Mesenchymal stem cell (in vitro differentiated cells and primary cell): ENCODE results near the gene INPP5A.
A peak's percentile ranks its signal among the peaks of the same experiment; 100 is the strongest.

Source experiments
- DNase-seq: peaks from one replicate; pipeline ENCODE4 v3.0.0-alpha.2; 2013
- H2AFZ ChIP-seq: one replicate; pipeline ENCODE4 v1.6.1; 2013; ENCODE audit warnings: low read depth, mild to moderate bottlenecking, control low read depth, inconsistent platforms, low read length, moderate library complexity
- H2AK5ac ChIP-seq: 2 replicates; pipeline ENCODE4 v1.6.1; 2013; ENCODE audit warnings: low read length, moderate library complexity, mild to moderate bottlenecking, inconsistent platforms; ENCODE audit not compliant: severe bottlenecking
- H2BK120ac ChIP-seq: one replicate; pipeline ENCODE4 v1.6.1; 2013; ENCODE audit warnings: low read depth, mild to moderate bottlenecking, inconsistent platforms, low read length, moderate library complexity
- H2BK12ac ChIP-seq, 2 experiments: one replicate each; pipeline ENCODE4 v1.6.1; 2013; ENCODE audit warnings: inconsistent platforms in 2 of 2, low read length in 2 of 2, mild to moderate bottlenecking in 2 of 2, moderate library complexity in 2 of 2, control low read depth in 1 of 2
- H2BK15ac ChIP-seq: one replicate; pipeline ENCODE4 v1.6.1; 2013; ENCODE audit warnings: mild to moderate bottlenecking, low read depth, inconsistent platforms; ENCODE audit not compliant: poor library complexity, severe bottlenecking
- H2BK5ac ChIP-seq: 2 replicates; pipeline ENCODE4 v1.6.1; 2013; ENCODE audit warnings: low read depth, mild to moderate bottlenecking, low read length, control low read depth, inconsistent platforms; ENCODE audit not compliant: poor library complexity, severe bottlenecking
- H3K14ac ChIP-seq, 2 experiments: one replicate each; pipeline ENCODE4 v1.6.1; 2013; ENCODE audit warnings: inconsistent platforms in 2 of 2, low read length in 2 of 2, control low read depth in 1 of 2, mild to moderate bottlenecking in 1 of 2, moderate library complexity in 1 of 2
- H3K18ac ChIP-seq, 2 experiments: one replicate each; pipeline ENCODE4 v1.6.1; 2013; ENCODE audit warnings: inconsistent platforms in 2 of 2, low read length in 2 of 2, control low read depth in 1 of 2, low read depth in 1 of 2, mild to moderate bottlenecking in 1 of 2
- H3K23ac ChIP-seq, 2 experiments: one replicate each; pipeline ENCODE4 v1.6.1; 2013; ENCODE audit warnings: inconsistent platforms in 2 of 2, low read length in 2 of 2, mild to moderate bottlenecking in 2 of 2, moderate library complexity in 2 of 2, control low read depth in 1 of 2
- H3K27ac ChIP-seq: 2 replicates; pipeline ENCODE4 v1.5.1; 2013; ENCODE audit warnings: mild to moderate bottlenecking, moderate library complexity, low read length, control low read depth, inconsistent platforms; ENCODE audit not compliant: poor library complexity, severe bottlenecking
- H3K27me3 ChIP-seq, 2 experiments: 2 replicates each; pipeline versions ENCODE4 v1.6.1 to v1.7.0; 2013; ENCODE audit warnings: low read length in 2 of 2, mild to moderate bottlenecking in 2 of 2, moderate library complexity in 2 of 2, control low read depth in 1 of 2, inconsistent platforms in 1 of 2; ENCODE audit not compliant: control insufficient read depth in 1 of 2, insufficient read depth in 1 of 2
- H3K36me3 ChIP-seq, 2 experiments: 2 replicates each; pipeline versions ENCODE4 v1.6.1 to v1.7.0; 2013; ENCODE audit warnings: low read length in 2 of 2, control low read depth in 1 of 2, inconsistent platforms in 1 of 2, low read depth in 1 of 2, mild to moderate bottlenecking in 1 of 2; ENCODE audit not compliant: insufficient read depth in 2 of 2, control insufficient read depth in 1 of 2
- H3K4ac ChIP-seq, 2 experiments: one replicate each; pipeline ENCODE4 v1.6.1; 2013; ENCODE audit warnings: inconsistent platforms in 2 of 2, low read length in 2 of 2, mild to moderate bottlenecking in 2 of 2, moderate library complexity in 2 of 2, control low read depth in 1 of 2, low read depth in 1 of 2
- H3K4me1 ChIP-seq: 2 replicates; pipeline ENCODE4 v1.6.1; 2013; ENCODE audit warnings: low read depth, low read length, control low read depth; ENCODE audit not compliant: control insufficient read depth, insufficient read depth
- H3K4me2 ChIP-seq: 2 replicates; pipeline ENCODE4 v1.6.1; 2013; ENCODE audit warnings: low read length, mild to moderate bottlenecking, inconsistent platforms; ENCODE audit not compliant: poor library complexity, severe bottlenecking
- H3K4me3 ChIP-seq, 2 experiments: 2 replicates each; pipeline versions ENCODE4 v1.5.1 to v1.7.0; 2013; ENCODE audit warnings: low read length in 2 of 2, mild to moderate bottlenecking in 2 of 2, control low read depth in 1 of 2, low read depth in 1 of 2; ENCODE audit not compliant: insufficient read depth in 1 of 2
- H3K79me1 ChIP-seq: replicated peaks from 2 replicates; pipeline ENCODE4 v1.6.1; 2013; ENCODE audit warnings: mild to moderate bottlenecking, control low read depth, low read length, inconsistent platforms; ENCODE audit not compliant: poor library complexity, severe bottlenecking
- H3K9ac ChIP-seq: 2 replicates; pipeline ENCODE4 v1.7.0; 2013; ENCODE audit warnings: mild to moderate bottlenecking, low read length, moderate library complexity
- H3K9me3 ChIP-seq: 2 replicates; pipeline ENCODE4 v1.7.0; 2013; ENCODE audit warnings: mild to moderate bottlenecking, low read length; ENCODE audit not compliant: control insufficient read depth
- H4K8ac ChIP-seq: one replicate; pipeline ENCODE4 v1.6.1; 2013; ENCODE audit warnings: inconsistent platforms, mild to moderate bottlenecking, low read length, moderate library complexity
- H4K91ac ChIP-seq: one replicate; pipeline ENCODE4 v1.6.1; 2013; ENCODE audit warnings: mild to moderate bottlenecking, low read length, inconsistent platforms
- WGBS: methylation state at CpG from one replicate; pipeline ENCODE4 v1.1.7; 2013; ENCODE audit warnings: mixed read lengths; 5-methylcytosine and 5-hydroxymethylcytosine counted together

The INPP5A gene

GRCh38 chr10:132630156-132630555 is 92.6 kb downstream of the INPP5A start:
- H3K4me3 ChIP-seq = no peak overlapping the region
- no peak overlapping the region for H3K23ac ChIP-seq
- no peak overlapping the region for H2BK120ac ChIP-seq
- no peak overlapping the region for H2BK12ac ChIP-seq
- no peak overlapping the region for H3K27ac ChIP-seq
- WGBS = 98% methylated on average over 5 of the region's 5 CpGs
- H3K36me3 ChIP-seq = peaks cover 0 to 7% of the 10 kb centered on the region in 2 experiments
- H3K9ac ChIP-seq = no peak overlapping the region
- H3K4me2 ChIP-seq = no peak overlapping the region
- H4K8ac ChIP-seq = no peak overlapping the region
- no peak overlapping the region for H2AK5ac ChIP-seq
- no peak overlapping the region for H2AFZ ChIP-seq
- DNase-seq = no peak
- H2BK15ac ChIP-seq = no peak overlapping the region
- no peaks in the 10 kb centered on the region for H3K27me3 ChIP-seq
- H3K18ac ChIP-seq = no peak overlapping the region
- no peaks in the 10 kb centered on the region for H3K9me3 ChIP-seq
- H3K79me1 ChIP-seq = peaks cover 40% of the 10 kb centered on the region
- H3K14ac ChIP-seq = peak overlapping the region in 1 of 2 experiments; percentile 6
- peaks cover 25% of the 10 kb centered on the region for H3K4me1 ChIP-seq
- no peak overlapping the region for H4K91ac ChIP-seq
- H3K4ac ChIP-seq = no peak overlapping the region
- no peak overlapping the region for H2BK5ac ChIP-seq

- Histone ChIP-seq H3K27me3 (no peaks in the 10 kb centered on the region), H3K27ac (no peak overlapping the region), H3K4ac (no peak overlapping the region), H3K4me2 (no peak overlapping the region), H2BK5ac (no peak overlapping the region), H4K8ac (no peak overlapping the region), H3K9ac (peak overlapping the region; percentile 72), H2AK5ac (no peak overlapping the region), H3K9me3 (no peaks in the 10 kb centered on the region), H3K18ac (no peak overlapping the region), H2AFZ (no peak overlapping the region), H4K91ac (no peak overlapping the region), H3K79me1 (peaks cover 39% of the 10 kb centered on the region), H3K23ac (no peak overlapping the region), H3K14ac (peak overlapping the region in 1 of 2 experiments; percentile 32), H2BK15ac (peak overlapping the region; percentile 56), H2BK120ac (no peak overlapping the region), H2BK12ac (peak overlapping the region in 1 of 2 experiments; percentile 50), H3K4me3 (no peak overlapping the region), H3K36me3 (peaks cover 0 to 7% of the 10 kb centered on the region in 2 experiments), H3K4me1 (peaks cover 25% of the 10 kb centered on the region)
- WGBS = 92% methylated on average over 24 of the region's 24 CpGs
- no peak for DNase-seq
These were observed 93.2 kb downstream of the INPP5A start for GRCh38 chr10:132630666-132631337.

- 86% methylated on average over 18 of the region's 18 CpGs for WGBS
- no peak overlapping the region for H4K91ac ChIP-seq
- H3K4ac ChIP-seq = no peak overlapping the region
- DNase-seq = no peak
- H3K9me3 ChIP-seq = no peaks in the 10 kb centered on the region
- peak overlapping the region; percentile 72 for H3K9ac ChIP-seq
- no peak overlapping the region for H4K8ac ChIP-seq
- no peak overlapping the region for H2AFZ ChIP-seq
- peak overlapping the region; percentile 56 for H2BK15ac ChIP-seq
- H2BK120ac ChIP-seq = no peak overlapping the region
- no peak overlapping the region for H3K23ac ChIP-seq
- no peak overlapping the region for H3K4me2 ChIP-seq
- peaks cover 0 to 4% of the 10 kb centered on the region in 2 experiments for H3K36me3 ChIP-seq
- H3K4me1 ChIP-seq = peaks cover 20% of the 10 kb centered on the region
- H3K14ac ChIP-seq = no peak overlapping the region
- H3K79me1 ChIP-seq = peaks cover 38% of the 10 kb centered on the region
- H2BK12ac ChIP-seq = peak overlapping the region in 1 of 2 experiments; percentile 50
- no peak overlapping the region for H3K27ac ChIP-seq
- H3K4me3 ChIP-seq = no peak overlapping the region
- no peaks in the 10 kb centered on the region for H3K27me3 ChIP-seq
- H3K18ac ChIP-seq = peak overlapping the region in 1 of 2 experiments; percentile 18
- H2BK5ac ChIP-seq = no peak overlapping the region
- no peak overlapping the region for H2AK5ac ChIP-seq
These were observed 93.8 kb downstream of the INPP5A start for GRCh38 chr10:132631338-132631735.

GRCh38 chr10:132632091-132632561 is 94.5 kb downstream of the INPP5A start:
- Histone ChIP-seq H2BK15ac (no peak overlapping the region), H4K91ac (no peak overlapping the region), H3K18ac (no peak overlapping the region), H2BK5ac (no peak overlapping the region), H3K23ac (no peak overlapping the region), H3K14ac (no peak overlapping the region), H3K4me3 (no peak overlapping the region), H2BK12ac (peak overlapping the region in 1 of 2 experiments; percentile 37), H3K27me3 (no peaks in the 10 kb centered on the region), H3K36me3 (peaks cover 0 to 4% of the 10 kb centered on the region in 2 experiments), H3K4ac (no peak overlapping the region), H3K79me1 (peaks cover 41% of the 10 kb centered on the region), H3K4me1 (peaks cover 14% of the 10 kb centered on the region), H4K8ac (no peak overlapping the region), H3K27ac (no peak overlapping the region), H3K9me3 (no peaks in the 10 kb centered on the region), H3K4me2 (no peak overlapping the region), H2AK5ac (no peak overlapping the region), H2AFZ (no peak overlapping the region), H3K9ac (peak overlapping the region; percentile 72), H2BK120ac (no peak overlapping the region)
- WGBS = 91% methylated on average over 13 of the region's 13 CpGs
- no peak for DNase-seq
